Activated CD8-positive, alpha-beta memory T cell treated with anti-CD3 and anti-CD28 coated beads, Interleukin-2, amount 50 U/mL, for 1 hour (primary cell): ENCODE measurements around the gene ZFAND5.

Experiments used
- DNase-seq: peaks from one replicate; pipeline ENCODE4 v3.0.0-alpha.2; 2020; ENCODE audit errors: extremely low read depth

Gene ZFAND5

GRCh38 chr9:72322678-72323077 lies 42.3 kb downstream of the ZFAND5 start:
- DNase-seq = no peak

GRCh38 chr9:72322259-72322658 lies 42.7 kb downstream of the ZFAND5 start:
- DNase-seq = no peak

- no peak for DNase-seq
These were observed 49.3 kb downstream of the ZFAND5 start for GRCh38 chr9:72315510-72316311.

- no peak for DNase-seq
These were observed 49.9 kb downstream of the ZFAND5 start for GRCh38 chr9:72315089-72315509.

- no peak for DNase-seq
These were observed 51.5 kb downstream of the ZFAND5 start for GRCh38 chr9:72313507-72313906.

GRCh38 chr9:72312386-72312987 lies 52.5 kb downstream of the ZFAND5 start:
- DNase-seq = no peak

- DNase-seq = no peak
These were observed 55.5 kb downstream of the ZFAND5 start for GRCh38 chr9:72309364-72310133.

GRCh38 chr9:72306761-72307160 lies 58.2 kb downstream of the ZFAND5 start:
- no peak for DNase-seq

- DNase-seq = no peak
These were observed 59.3 kb downstream of the ZFAND5 start for GRCh38 chr9:72305707-72306106.

GRCh38 chr9:72305102-72305546 lies 59.9 kb downstream of the ZFAND5 start:
- DNase-seq = no peak

GRCh38 chr9:72304538-72304937 lies 60.5 kb downstream of the ZFAND5 start:
- DNase-seq = no peak
